PFSK-1 (cell line): ENCODE results near the gene CAB39L.

Experiments used
- FOXP2 ChIP-seq: optimal IDR thresholded peaks from 2 replicates; pipeline ENCODE3; 2011; ENCODE audit warnings: borderline replicate concordance, control low read depth, inconsistent platforms; ENCODE audit not compliant: insufficient read depth; ENCODE audit errors: extremely low read length, extremely low read depth
- POLR2AphosphoS5 ChIP-seq: IDR thresholded peaks from 2 replicates; pipeline ENCODE4 v1.6.1; 2012; ENCODE audit warnings: low read depth, mild to moderate bottlenecking, control low read depth, low read length, moderate library complexity
- REST ChIP-seq, 2 experiments: IDR thresholded peaks; 2 replicates each; pipeline versions ENCODE4 v1.6.1 to v1.8.0; 2011 to 2012; ENCODE audit warnings: low read depth in 2 of 2, low read length in 2 of 2, control low read depth in 1 of 2, inconsistent platforms in 1 of 2, mild to moderate bottlenecking in 1 of 2, moderate library complexity in 1 of 2; ENCODE audit not compliant: insufficient read depth in 1 of 2
- SIN3A ChIP-seq: IDR thresholded peaks from 2 replicates; pipeline ENCODE4 v1.6.1; 2012; ENCODE audit warnings: mild to moderate bottlenecking, low read length, moderate library complexity, borderline replicate concordance; ENCODE audit not compliant: insufficient read depth
- TAF1 ChIP-seq: IDR thresholded peaks from 2 replicates; pipeline ENCODE4 v1.6.1; 2012; ENCODE audit warnings: low read length, control low read depth, borderline replicate concordance; ENCODE audit not compliant: insufficient read depth

Gene CAB39L

GRCh38 chr13:49347650-49348385 lies 96.0 kb downstream of the CAB39L start:
- TF ChIP-seq FOXP2 (no peak), REST (IDR thresholded peaks at IDR 0.05; ENCODE audit: insufficient read depth in 1 of 2, low read depth in 2 of 2, low read length in 2 of 2) (no peak), POLR2AphosphoS5 (no peak), TAF1 (no peak), SIN3A (no peak)

GRCh38 chr13:49346460-49346859 lies 97.4 kb downstream of the CAB39L start:
- TF ChIP-seq TAF1 (no peak), REST (IDR thresholded peaks at IDR 0.05; ENCODE audit: insufficient read depth in 1 of 2, low read depth in 2 of 2, low read length in 2 of 2) (no peak), FOXP2 (no peak), POLR2AphosphoS5 (no peak), SIN3A (no peak)

GRCh38 chr13:49343731-49344130 lies 100.1 kb downstream of the CAB39L start:
- TF ChIP-seq TAF1 (no peak), REST (IDR thresholded peaks at IDR 0.05; ENCODE audit: insufficient read depth in 1 of 2, low read depth in 2 of 2, low read length in 2 of 2) (no peak), POLR2AphosphoS5 (no peak), FOXP2 (no peak), SIN3A (no peak)

- TF ChIP-seq SIN3A, result no peak
- no peak for TF ChIP-seq TAF1
- no peak for TF ChIP-seq POLR2AphosphoS5
- no peak for TF ChIP-seq FOXP2
- no peak for TF ChIP-seq REST (IDR thresholded peaks at IDR 0.05; ENCODE audit: insufficient read depth in 1 of 2, low read depth in 2 of 2, low read length in 2 of 2)
Observed at GRCh38 chr13:49343255-49343654, 100.6 kb downstream of the CAB39L start.

GRCh38 chr13:49342454-49342853 lies 101.4 kb downstream of the CAB39L start:
- TF ChIP-seq TAF1 (no peak), SIN3A (no peak), REST (IDR thresholded peaks at IDR 0.05; ENCODE audit: insufficient read depth in 1 of 2, low read depth in 2 of 2, low read length in 2 of 2) (no peak), POLR2AphosphoS5 (no peak), FOXP2 (no peak)
